ENCODE data around the gene HIF1A.

HIF1A gene

GRCh38 chr14:61710853-61711817 lies 15.8 kb downstream of the HIF1A start:
- no peak overlapping the region for H2AFZ ChIP-seq (ENCODE audit: low read depth, low read length)
- H3K9ac ChIP-seq (ENCODE audit: low read length), result no peak overlapping the region
- no peak overlapping the region for H3K4me3 ChIP-seq (ENCODE audit: low read length)
- peaks cover 92% of the 10 kb centered on the region for H3K79me2 ChIP-seq (ENCODE audit: low read length)
- H3K4me1 ChIP-seq (ENCODE audit: low read length), result no peaks in the 10 kb centered on the region
- peaks cover 7% of the 10 kb centered on the region for H3K36me3 ChIP-seq (replicated peaks; ENCODE audit: low read depth, low read length)
- H3K4me2 ChIP-seq (ENCODE audit: low read length), result no peak overlapping the region
- TF ChIP-seq CTCF (IDR thresholded peaks at IDR 0.05; ENCODE audit: low read depth, low read length) (no peak), EZH2phosphoT487 (IDR thresholded peaks at IDR 0.05; ENCODE audit: low read depth) (no peak)
- H4K20me1 ChIP-seq (ENCODE audit: insufficient read depth, low read length), result peaks cover 88% of the 10 kb centered on the region
- no peaks in the 10 kb centered on the region for H3K27me3 ChIP-seq (ENCODE audit: low read depth, low read length)
- no peak overlapping the region for H3K27ac ChIP-seq (ENCODE audit: low read length)
- H3K9me3 ChIP-seq (ENCODE audit: insufficient read depth, low read length), result no peaks in the 10 kb centered on the region

DNA sequence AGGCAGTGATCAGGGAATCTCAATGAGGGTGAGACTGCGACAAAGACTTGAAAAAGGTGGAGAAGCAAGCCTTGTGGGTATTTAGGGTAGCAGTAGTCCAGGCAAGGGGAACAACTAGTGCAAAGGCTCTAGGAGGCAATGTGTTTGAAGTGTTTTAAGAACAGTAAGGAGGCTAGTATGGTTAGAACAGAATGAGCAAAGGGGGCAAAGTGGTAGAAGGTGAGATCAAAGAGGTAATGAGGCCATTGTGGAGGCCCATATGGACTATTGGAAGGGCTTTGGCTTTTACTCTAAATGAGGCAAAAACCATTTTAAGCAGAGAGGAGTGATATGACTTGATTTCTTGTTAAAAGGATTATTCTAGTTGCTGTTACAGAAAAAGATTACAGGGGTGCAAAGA lies 16.8 kb downstream of the HIF1A start:
- H3K4me1 ChIP-seq (ENCODE audit: low read length), result no peaks in the 10 kb centered on the region
- no peaks in the 10 kb centered on the region for H3K27me3 ChIP-seq (ENCODE audit: low read depth, low read length)
- no peak overlapping the region for H2AFZ ChIP-seq (ENCODE audit: low read depth, low read length)

DNA sequence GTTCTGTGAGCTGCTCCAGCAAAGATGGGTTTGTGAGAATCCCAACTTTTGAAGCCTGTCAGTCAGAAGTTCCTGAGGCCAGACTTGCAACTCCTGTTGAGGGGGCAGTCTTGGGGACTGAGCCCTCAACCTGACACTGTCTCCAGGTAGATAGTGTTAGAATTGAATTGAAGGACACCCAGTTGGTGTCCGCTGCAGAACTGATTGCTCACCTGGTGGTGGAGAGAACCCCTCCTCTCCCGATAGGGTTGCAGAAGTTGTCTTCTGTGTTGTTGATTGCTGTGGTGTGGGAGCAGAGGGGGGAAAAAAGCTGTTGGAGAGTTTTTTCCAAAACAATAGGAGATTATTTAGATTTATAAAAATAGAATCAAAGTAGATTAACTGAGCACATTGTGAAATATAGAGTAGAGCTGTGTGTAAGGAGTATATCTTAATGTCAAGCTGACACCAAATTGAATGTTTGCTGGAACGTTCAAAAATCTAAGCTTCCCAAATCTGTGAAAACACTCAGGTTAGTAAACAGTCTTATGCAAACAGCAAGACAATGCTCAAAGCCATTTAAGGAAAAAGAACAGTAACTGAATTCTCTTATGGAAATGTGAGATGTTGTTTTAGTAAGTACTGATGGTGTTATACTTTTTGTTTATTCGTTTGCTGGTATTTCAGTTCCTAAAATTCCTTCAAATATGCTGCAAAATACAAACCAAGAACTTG lies 18.6 kb downstream of the HIF1A start:
- Histone ChIP-seq H3K4me1 (ENCODE audit: low read length) (no peaks in the 10 kb centered on the region), H3K4me3 (ENCODE audit: low read length) (no peak overlapping the region), H3K9me3 (ENCODE audit: insufficient read depth, low read length) (no peaks in the 10 kb centered on the region), H3K9ac (ENCODE audit: low read length) (no peak overlapping the region), H2AFZ (ENCODE audit: low read depth, low read length) (no peak overlapping the region), H4K20me1 (ENCODE audit: insufficient read depth, low read length) (peaks cover 100% of the 10 kb centered on the region), H3K79me2 (ENCODE audit: low read length) (peaks cover 100% of the 10 kb centered on the region), H3K27me3 (ENCODE audit: low read depth, low read length) (no peaks in the 10 kb centered on the region), H3K27ac (ENCODE audit: low read length) (no peak overlapping the region), H3K4me2 (ENCODE audit: low read length) (no peak overlapping the region), H3K36me3 (replicated peaks; ENCODE audit: low read depth, low read length) (no peaks in the 10 kb centered on the region)
- TF ChIP-seq EZH2phosphoT487 (IDR thresholded peaks at IDR 0.05; ENCODE audit: low read depth), result no peak
- TF ChIP-seq CTCF (IDR thresholded peaks at IDR 0.05; ENCODE audit: low read depth, low read length), result no peak

More for the DNA sequence above, 16.8 kb downstream of the HIF1A start:
- Histone ChIP-seq H3K9ac (ENCODE audit: low read length) (no peak overlapping the region), H3K36me3 (replicated peaks; ENCODE audit: low read depth, low read length) (no peaks in the 10 kb centered on the region), H3K4me3 (ENCODE audit: low read length) (no peak overlapping the region), H3K79me2 (ENCODE audit: low read length) (peaks cover 92% of the 10 kb centered on the region), H4K20me1 (ENCODE audit: insufficient read depth, low read length) (peaks cover 88% of the 10 kb centered on the region), H3K4me2 (ENCODE audit: low read length) (no peak overlapping the region), H3K9me3 (ENCODE audit: insufficient read depth, low read length) (no peaks in the 10 kb centered on the region), H3K27ac (ENCODE audit: low read length) (no peak overlapping the region)
- no peak for TF ChIP-seq CTCF (IDR thresholded peaks at IDR 0.05; ENCODE audit: low read depth, low read length)
- no peak for TF ChIP-seq EZH2phosphoT487 (IDR thresholded peaks at IDR 0.05; ENCODE audit: low read depth)

- peaks cover 93% of the 10 kb centered on the region for H3K79me2 ChIP-seq (ENCODE audit: low read length)
- no peak overlapping the region for H3K4me3 ChIP-seq (ENCODE audit: low read length)
- no peaks in the 10 kb centered on the region for H3K27me3 ChIP-seq (ENCODE audit: low read depth, low read length)
- H4K20me1 ChIP-seq (ENCODE audit: insufficient read depth, low read length), result peaks cover 95% of the 10 kb centered on the region
- H3K36me3 ChIP-seq (replicated peaks; ENCODE audit: low read depth, low read length), result peaks cover 14% of the 10 kb centered on the region
- no peaks in the 10 kb centered on the region for H3K9me3 ChIP-seq (ENCODE audit: insufficient read depth, low read length)
- no peak overlapping the region for H2AFZ ChIP-seq (ENCODE audit: low read depth, low read length)
- H3K9ac ChIP-seq (ENCODE audit: low read length), result no peak overlapping the region
- H3K27ac ChIP-seq (ENCODE audit: low read length), result no peak overlapping the region
- 0 out of 2 replicates have a peak, but pooled peaks cover 3% of the 10 kb centered on the region for H3K4me1 ChIP-seq (ENCODE audit: low read length)
- TF ChIP-seq EZH2phosphoT487 (IDR thresholded peaks at IDR 0.05; ENCODE audit: low read depth), result no peak
- TF ChIP-seq CTCF (IDR thresholded peaks at IDR 0.05; ENCODE audit: low read depth, low read length), result no peak
- H3K4me2 ChIP-seq (ENCODE audit: low read length), result no peak overlapping the region
These were observed 21.6 kb downstream of the HIF1A start for GRCh38 chr14:61716956-61717355.

All from OCI-LY3 (cell line).